ENCODE data around the gene ITGB3BP. TPM values are rescaled to one million over a fixed set of nuclear protein-coding genes. Genes with fewer than 3 reads are reported as not detected.

The ITGB3BP gene
- total RNA-seq, 2 experiments from 2014 or later, result 8.3 to 9.3 TPM

- H3K27ac ChIP-seq (ENCODE audit: low read depth in 1 of 2, low read length in 2 of 2), result no peak overlapping the region
- peak in 3 of 14 experiments; percentile 17 to 22 (median 17) for DNase-seq
- no peak for ATAC-seq (ENCODE audit: poor library complexity)
- peaks cover 19% of the 10 kb centered on the region for H3K36me3 Mint-ChIP-seq (ENCODE audit: low read depth)
- no peaks in the 10 kb centered on the region for H3K9me3 ChIP-seq (ENCODE audit: control insufficient read depth in 1 of 2, insufficient read depth in 1 of 2, low read length in 2 of 2)
- CTCF ChIA-PET, result interaction anchor here (1.0 to 1.1 kb wide), 2 partner anchors 206 to 696 kb away, joined by 3 to 4 read pairs; no protein-coding TSS in a partner anchor
- H3K4me3 Mint-ChIP-seq, result no peak overlapping the region
- POLR2A ChIA-PET, result interaction anchor here (0.6 to 1.0 kb wide), 2 partner anchors 31 to 72 kb away, joined by 3 read pairs; no protein-coding TSS in a partner anchor
- no peaks in the 10 kb centered on the region for H3K4me1 ChIP-seq (ENCODE audit: insufficient read depth, low read length)
- H3K27me3 ChIP-seq (ENCODE audit: control insufficient read depth in 1 of 2, insufficient read depth in 2 of 2, low read length in 2 of 2), result no peaks in the 10 kb centered on the region
- H3K27ac Mint-ChIP-seq, result no peak overlapping the region
- H3K36me3 ChIP-seq (ENCODE audit: insufficient read depth, low read length), result no peaks in the 10 kb centered on the region
- no peaks in the 10 kb centered on the region for H3K27me3 Mint-ChIP-seq
- intact Hi-C loops (cut with DNase I, micrococcal nuclease), result loop anchor here (1.0 to 5.0 kb wide), 2 partner anchors 696 to 697 kb away; no protein-coding TSS in a partner anchor
- H3K4me1 Mint-ChIP-seq (ENCODE audit: low read depth), result no peaks in the 10 kb centered on the region
- TF ChIP-seq, protein P1, sequence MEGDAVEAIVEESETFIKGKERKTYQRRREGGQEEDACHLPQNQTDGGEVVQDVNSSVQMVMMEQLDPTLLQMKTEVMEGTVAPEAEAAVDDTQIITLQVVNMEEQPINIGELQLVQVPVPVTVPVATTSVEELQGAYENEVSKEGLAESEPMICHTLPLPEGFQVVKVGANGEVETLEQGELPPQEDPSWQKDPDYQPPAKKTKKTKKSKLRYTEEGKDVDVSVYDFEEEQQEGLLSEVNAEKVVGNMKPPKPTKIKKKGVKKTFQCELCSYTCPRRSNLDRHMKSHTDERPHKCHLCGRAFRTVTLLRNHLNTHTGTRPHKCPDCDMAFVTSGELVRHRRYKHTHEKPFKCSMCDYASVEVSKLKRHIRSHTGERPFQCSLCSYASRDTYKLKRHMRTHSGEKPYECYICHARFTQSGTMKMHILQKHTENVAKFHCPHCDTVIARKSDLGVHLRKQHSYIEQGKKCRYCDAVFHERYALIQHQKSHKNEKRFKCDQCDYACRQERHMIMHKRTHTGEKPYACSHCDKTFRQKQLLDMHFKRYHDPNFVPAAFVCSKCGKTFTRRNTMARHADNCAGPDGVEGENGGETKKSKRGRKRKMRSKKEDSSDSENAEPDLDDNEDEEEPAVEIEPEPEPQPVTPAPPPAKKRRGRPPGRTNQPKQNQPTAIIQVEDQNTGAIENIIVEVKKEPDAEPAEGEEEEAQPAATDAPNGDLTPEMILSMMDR (IDR thresholded peaks at IDR 0.05), result peak; percentile 72
- H3K4me3 ChIP-seq (ENCODE audit: low read length), result no peak overlapping the region
- no peaks in the 10 kb centered on the region for H3K9me3 Mint-ChIP-seq
These were observed 14.9 kb upstream of the ITGB3BP start for GRCh38 chr1:63537940-63538339.

- Histone ChIP-seq H3K36me3 (ENCODE audit: insufficient read depth, low read length) (no peaks in the 10 kb centered on the region), H3K4me3 (ENCODE audit: low read length) (no peak overlapping the region), H3K27me3 (ENCODE audit: control insufficient read depth in 1 of 2, insufficient read depth in 2 of 2, low read length in 2 of 2) (no peaks in the 10 kb centered on the region), H3K27ac (ENCODE audit: low read depth in 1 of 2, low read length in 2 of 2) (no peak overlapping the region), H3K4me1 (ENCODE audit: insufficient read depth, low read length) (no peaks in the 10 kb centered on the region), H3K9me3 (ENCODE audit: control insufficient read depth in 1 of 2, insufficient read depth in 1 of 2, low read length in 2 of 2) (no peaks in the 10 kb centered on the region)
- Mint-ChIP-seq H3K9me3 (no peaks in the 10 kb centered on the region), H3K27ac (no peak overlapping the region), H3K4me1 (ENCODE audit: low read depth) (no peaks in the 10 kb centered on the region), H3K36me3 (ENCODE audit: low read depth) (peaks cover 19% of the 10 kb centered on the region), H3K27me3 (no peaks in the 10 kb centered on the region), H3K4me3 (no peak overlapping the region)
- ChIA-PET POLR2A (no interaction called here), CTCF (no interaction called here)
- TF ChIP-seq, protein P1 (IDR thresholded peaks at IDR 0.05), result no peak
- ATAC-seq (ENCODE audit: poor library complexity) (no peak), DNase-seq (no peak)
- intact Hi-C loops (cut with DNase I, micrococcal nuclease), result loop anchor here in 1 of 2 experiments (5.0 kb wide), 1 partner anchor 695 kb away; no protein-coding TSS in a partner anchor
These were observed 14.0 kb upstream of the ITGB3BP start for GRCh38 chr1:63537006-63537405.

DNA sequence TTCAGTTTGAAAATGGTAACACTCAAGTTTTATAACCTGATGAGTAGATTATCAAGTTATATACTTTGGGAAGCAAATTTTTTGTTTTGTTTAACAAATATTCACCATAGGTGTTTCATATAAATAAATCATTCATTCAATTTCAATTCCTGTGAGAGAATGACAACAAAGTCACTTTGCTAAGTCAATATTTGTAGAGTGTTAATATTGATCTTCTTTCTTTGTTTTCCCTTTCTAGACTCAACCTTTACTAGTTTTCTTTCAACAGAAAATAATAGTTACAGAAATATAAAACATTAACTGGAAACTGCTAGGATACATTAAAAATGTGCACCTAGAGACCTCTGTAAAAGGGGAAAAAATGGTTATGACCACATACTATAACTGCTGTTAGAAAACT, 11.4 kb upstream of the ITGB3BP start:
- H3K4me3 Mint-ChIP-seq, result no peak overlapping the region
- H3K4me1 ChIP-seq (ENCODE audit: insufficient read depth, low read length), result no peaks in the 10 kb centered on the region
- no peaks in the 10 kb centered on the region for H3K9me3 ChIP-seq (ENCODE audit: control insufficient read depth in 1 of 2, insufficient read depth in 1 of 2, low read length in 2 of 2)
- no peak overlapping the region for H3K27ac ChIP-seq (ENCODE audit: low read depth in 1 of 2, low read length in 2 of 2)
- intact Hi-C loops (cut with DNase I, micrococcal nuclease), result no loop called here
- CTCF ChIA-PET, result no interaction called here
- no peaks in the 10 kb centered on the region for H3K36me3 ChIP-seq (ENCODE audit: insufficient read depth, low read length)
- POLR2A ChIA-PET, result no interaction called here
- H3K36me3 Mint-ChIP-seq (ENCODE audit: low read depth), result peaks cover 32% of the 10 kb centered on the region
- no peak for DNase-seq
- no peaks in the 10 kb centered on the region for H3K4me1 Mint-ChIP-seq (ENCODE audit: low read depth)
- H3K27me3 ChIP-seq (ENCODE audit: control insufficient read depth in 1 of 2, insufficient read depth in 2 of 2, low read length in 2 of 2), result no peaks in the 10 kb centered on the region
- TF ChIP-seq, protein P1 (IDR thresholded peaks at IDR 0.05), result no peak
- H3K27ac Mint-ChIP-seq, result no peak overlapping the region
- H3K27me3 Mint-ChIP-seq, result no peaks in the 10 kb centered on the region
- H3K9me3 Mint-ChIP-seq, result no peaks in the 10 kb centered on the region
- ATAC-seq (ENCODE audit: poor library complexity), result no peak
- no peak overlapping the region for H3K4me3 ChIP-seq (ENCODE audit: low read length)
